GM08714 (cell line): ENCODE measurements around the gene TIE1.

Experiments
- H3K4me3 ChIP-seq: fragments of 200-500 bp; sonication (Bioruptor generic); 2 replicates; pipeline ENCODE4 v1.5.1; 2014; ENCODE audit warnings: mild to moderate bottlenecking, low read length, inconsistent platforms
- ZNF274 ChIP-seq: IDR thresholded peaks from 2 replicates; pipeline ENCODE4 v1.6.1; 2012; ENCODE audit warnings: mild to moderate bottlenecking, low read depth, low read length

Gene TIE1

DNA sequence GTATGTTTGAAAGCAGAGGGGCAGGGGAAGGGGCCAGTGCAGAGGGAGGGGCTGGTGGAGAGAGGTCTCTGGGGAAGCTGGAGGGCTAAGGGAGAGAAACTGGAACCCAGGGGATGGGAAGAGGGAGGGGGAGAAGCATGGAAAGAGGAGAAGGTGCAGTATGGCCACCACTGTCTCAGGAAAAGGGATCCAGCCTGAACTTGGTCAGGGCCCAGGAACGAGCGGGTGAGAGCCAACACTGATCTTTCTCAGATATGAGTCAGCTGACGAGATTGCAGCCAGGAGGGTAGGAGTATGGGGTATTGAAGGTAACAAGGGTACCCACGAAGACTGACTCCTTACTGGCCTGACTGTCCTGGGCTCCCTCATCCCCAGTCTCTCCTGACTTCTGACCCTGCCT lies 18.0 kb downstream of the TIE1 start:
- H3K4me3 ChIP-seq: no peak overlapping the region
- no peak for TF ChIP-seq ZNF274

DNA sequence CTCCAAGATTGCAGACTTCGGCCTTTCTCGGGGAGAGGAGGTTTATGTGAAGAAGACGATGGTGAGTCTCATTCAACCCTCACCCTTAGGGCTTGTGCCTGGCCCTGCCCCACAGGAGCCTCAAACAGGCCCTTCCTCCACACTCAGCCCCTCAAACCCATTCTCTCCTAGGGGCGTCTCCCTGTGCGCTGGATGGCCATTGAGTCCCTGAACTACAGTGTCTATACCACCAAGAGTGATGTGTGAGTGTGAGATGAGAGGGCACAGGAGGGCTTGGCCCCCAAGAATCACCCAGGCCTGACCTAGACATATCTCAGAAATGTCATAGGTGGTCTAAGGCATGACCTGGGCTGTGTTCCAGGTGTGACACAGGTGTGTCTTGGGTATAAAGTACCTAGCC lies 18.5 kb downstream of the TIE1 start:
- no peak overlapping the region for H3K4me3 ChIP-seq
- no peak for TF ChIP-seq ZNF274

DNA sequence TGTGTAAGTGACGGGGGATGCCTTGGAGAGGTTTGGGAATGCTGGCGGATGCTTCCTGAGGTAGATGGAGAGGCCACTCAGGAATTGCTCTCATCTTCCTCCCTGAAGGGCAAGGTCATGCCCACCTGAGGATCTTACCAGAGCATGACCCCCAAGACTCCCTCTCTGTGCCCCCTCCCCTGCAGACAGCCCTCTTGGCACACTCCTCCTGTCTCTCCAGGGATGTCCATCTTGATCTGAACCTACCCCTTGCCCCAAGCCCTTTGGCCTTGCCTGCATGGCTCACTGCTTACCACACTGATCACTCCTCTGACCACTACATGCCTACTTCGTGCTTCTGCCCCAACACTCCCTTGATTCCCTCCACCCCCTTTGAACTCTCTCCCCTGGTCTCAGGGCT lies 19.0 kb downstream of the TIE1 start:
- H3K4me3 ChIP-seq: no peak overlapping the region
- TF ChIP-seq ZNF274: no peak

DNA sequence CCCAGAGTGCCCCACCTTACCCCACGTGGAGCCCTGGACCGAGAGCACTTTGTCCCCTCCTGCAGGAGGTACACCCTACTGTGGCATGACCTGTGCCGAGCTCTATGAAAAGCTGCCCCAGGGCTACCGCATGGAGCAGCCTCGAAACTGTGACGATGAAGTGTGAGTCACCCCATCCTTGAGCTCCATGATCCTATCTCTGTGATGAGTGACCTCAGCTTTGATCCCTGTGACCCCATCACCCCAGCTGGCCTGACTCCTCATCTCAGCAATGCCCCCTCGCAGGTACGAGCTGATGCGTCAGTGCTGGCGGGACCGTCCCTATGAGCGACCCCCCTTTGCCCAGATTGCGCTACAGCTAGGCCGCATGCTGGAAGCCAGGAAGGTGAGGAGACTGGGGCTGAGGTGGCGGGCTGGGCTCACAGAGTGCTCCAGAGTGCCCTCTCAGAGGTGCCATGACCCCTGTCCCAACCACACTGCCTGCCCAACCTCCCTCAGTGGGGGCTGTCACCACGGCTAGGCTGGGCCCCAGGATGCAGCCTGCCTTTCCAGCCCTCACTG lies 20.6 kb downstream of the TIE1 start:
- no peak overlapping the region for H3K4me3 ChIP-seq
- TF ChIP-seq ZNF274: no peak

DNA sequence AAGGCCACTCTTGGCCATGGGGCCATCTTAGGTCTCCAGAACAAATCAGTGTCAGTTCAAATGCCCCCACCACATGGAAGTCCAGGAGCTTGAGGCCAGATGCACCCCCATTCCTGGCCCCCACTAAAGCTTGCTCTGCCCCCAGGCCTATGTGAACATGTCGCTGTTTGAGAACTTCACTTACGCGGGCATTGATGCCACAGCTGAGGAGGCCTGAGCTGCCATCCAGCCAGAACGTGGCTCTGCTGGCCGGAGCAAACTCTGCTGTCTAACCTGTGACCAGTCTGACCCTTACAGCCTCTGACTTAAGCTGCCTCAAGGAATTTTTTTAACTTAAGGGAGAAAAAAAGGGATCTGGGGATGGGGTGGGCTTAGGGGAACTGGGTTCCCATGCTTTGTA lies 21.7 kb downstream of the TIE1 start:
- no peak overlapping the region for H3K4me3 ChIP-seq
- TF ChIP-seq ZNF274: no peak

DNA sequence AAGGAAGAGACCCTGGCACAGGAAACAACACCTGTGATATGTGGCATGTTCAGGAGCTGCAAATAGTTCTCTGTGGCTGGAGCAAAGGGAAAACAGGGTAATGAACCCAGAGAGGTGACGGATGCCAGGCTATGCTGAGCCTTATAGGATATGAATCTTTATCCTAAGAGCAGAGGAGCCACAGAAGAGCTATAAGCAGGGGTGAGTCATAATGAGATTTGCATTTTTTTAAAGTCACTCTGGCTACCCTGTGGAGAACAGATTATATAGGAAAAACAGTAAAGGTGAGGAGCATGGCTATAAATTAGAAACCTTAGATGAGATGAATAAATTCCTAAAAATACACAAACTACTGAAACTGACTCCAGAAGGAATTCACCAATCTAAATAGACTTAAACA lies 24.0 kb downstream of the TIE1 start:
- TF ChIP-seq ZNF274: no peak
- no peak overlapping the region for H3K4me3 ChIP-seq

DNA sequence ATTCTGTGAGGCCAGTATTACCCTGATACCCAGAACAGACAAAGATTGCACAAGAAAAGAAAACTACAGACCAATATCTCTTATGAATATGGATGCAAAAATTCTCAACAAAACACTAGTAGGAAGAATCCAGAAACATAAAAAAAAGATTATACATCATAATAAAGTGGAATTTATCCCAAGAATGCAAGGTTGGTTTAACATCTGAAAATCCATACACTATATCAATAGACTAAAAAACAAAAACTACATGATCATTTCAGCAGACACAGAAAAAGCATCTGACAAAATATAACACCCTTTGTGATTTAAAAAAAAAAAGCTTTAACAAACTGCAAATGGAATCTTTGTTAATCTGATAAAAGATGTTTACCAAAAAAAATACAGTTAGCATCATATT lies 24.6 kb downstream of the TIE1 start:
- H3K4me3 ChIP-seq: no peak overlapping the region
- TF ChIP-seq ZNF274: no peak

DNA sequence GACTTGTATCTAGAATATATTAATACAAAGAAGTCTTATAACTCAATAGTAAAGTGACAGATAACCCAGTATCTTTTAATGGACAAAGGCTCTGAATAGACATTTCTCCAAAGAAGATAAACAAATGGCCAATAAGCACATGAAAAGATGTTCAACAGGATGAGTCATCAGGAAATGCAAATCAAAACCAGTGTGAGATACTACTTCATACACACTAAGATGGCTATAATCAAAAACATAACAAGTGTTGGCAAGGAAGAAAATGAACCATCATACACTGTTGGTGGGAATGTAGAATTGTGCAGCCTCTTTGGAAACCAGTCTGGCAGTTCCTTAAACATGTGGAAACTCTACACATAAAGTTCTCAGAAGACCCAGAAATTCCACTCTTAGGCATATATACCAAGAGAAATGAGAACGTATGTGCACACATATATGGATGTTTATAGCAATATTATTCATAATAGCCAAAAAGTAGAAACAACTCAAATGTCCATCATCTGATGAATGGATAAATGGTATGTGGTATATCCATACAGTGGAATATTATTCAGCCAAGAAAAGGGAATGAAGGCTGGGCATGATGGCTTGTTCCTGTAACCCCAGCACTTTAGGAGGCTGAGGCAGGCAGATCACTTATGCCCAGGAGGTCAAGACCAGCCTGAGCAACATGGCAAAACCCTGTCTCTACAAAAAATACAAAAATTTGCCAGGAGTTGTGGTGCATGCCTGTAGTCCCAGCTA lies 26.9 kb downstream of the TIE1 start:
- no peak for TF ChIP-seq ZNF274
- no peak overlapping the region for H3K4me3 ChIP-seq

DNA sequence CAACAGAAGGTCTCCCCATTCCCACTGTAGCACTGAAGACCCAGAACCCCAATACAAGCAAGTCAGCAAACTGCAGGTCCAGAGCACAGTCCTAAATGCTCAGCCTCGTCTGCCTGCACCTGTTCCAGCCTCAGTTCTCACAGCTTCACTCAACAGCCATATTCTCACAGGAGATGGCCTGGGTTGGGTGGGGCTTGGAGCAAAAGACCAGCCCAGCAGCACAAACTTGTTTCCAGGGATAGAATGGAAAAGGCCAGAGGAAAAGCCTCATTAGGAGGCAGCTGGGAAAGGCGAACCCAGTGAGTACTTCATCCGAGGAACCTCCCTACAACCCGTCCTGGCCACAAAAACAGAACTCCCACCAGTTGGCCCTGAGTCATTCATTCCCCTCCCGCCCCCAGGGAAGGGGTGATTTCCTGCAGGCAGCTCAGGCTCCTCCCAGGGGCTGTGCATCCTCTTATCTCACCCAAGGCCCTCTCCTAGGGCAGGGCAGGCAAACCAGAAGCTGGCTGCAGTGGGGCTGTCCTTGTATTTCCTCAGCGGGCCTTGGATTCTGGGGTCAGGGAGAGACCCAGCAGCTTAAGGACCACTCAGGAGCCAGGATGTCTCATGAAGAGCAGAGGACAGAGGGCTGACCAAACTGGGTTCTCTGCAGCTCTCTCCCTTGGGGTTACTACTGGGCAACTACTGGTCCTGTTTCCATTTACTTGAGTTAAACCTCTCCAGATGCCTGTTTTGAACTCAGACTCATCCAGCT lies 29.4 kb downstream of the TIE1 start:
- no peak for TF ChIP-seq ZNF274
- no peak overlapping the region for H3K4me3 ChIP-seq

DNA sequence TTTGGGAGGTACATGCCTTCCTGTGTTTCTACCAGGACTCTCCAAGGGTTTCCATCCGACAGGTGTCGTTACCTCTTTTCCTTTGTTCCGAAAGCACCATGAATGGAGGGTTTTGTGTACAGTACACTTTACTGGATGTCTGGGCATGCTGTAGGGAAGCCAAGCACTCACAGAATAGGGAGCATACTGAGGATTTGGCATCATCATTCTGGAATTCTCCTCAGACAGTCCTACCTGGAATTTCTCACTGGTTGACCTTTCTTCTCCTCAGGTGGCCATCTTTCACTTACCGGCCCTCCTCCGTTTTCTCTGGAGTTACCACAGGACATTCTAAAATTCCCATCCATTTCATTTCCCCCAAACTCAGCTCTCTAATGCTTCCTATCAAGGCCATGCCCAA lies 30.9 kb downstream of the TIE1 start:
- no peak for TF ChIP-seq ZNF274
- no peak overlapping the region for H3K4me3 ChIP-seq

DNA sequence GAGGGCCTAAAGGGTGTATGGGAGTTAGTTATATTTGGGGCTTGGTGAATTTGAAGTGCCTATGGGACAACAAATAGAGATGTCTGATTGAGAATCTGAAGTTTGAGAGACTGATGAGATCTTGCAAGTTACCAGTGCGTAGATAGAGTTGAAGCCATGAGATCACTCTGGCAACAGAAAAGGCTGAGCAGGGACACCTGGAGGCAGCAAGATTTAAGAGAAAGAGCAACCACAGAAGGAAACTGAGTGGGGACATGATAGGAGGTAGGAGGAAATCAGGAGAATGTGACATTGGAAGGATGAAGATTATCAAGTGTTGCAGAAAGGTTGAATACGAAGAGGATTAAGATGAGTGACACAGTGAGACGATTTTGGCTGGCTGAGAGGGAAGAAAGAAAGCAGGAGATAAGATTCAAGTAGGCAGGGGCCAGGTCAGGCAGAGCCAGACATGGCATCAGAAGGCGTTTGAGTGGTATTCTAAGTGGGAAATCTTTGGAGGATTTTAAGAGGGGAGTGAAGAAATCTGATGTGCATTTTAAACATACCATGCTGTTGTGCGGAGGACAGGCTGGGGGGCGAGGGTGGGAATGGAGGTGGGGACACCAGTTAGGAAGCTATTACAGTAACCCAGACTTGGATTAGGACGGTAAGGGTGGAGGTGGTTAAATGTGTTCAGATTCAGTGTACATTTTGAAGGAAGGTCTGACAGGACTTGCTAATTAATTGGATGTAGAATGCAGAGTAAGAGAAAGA lies 33.8 kb downstream of the TIE1 start:
- TF ChIP-seq ZNF274: no peak
- H3K4me3 ChIP-seq: no peak overlapping the region

DNA sequence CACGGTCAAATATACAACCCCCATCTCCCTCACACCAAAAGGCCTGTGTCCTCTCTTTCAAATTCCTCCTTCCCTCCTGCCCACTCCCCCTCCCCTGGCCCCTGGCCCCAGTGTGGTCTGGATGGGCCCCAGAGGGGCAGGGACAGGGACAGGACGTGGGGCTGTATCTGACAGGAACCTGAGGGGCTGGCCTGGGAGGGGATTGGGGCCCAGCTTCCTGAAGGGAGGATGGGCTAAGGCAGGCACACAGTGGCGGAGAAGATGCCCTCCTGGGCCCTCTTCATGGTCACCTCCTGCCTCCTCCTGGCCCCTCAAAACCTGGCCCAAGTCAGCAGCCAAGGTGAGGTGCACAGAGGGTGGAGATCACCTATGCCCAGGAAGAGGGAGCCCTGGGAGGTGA lies 36.8 kb downstream of the TIE1 start, which contains the start of gene MPL:
MPL (plus strand) TSS at position 231 of the 400 bp plus-strand sequence; CDS start at position 262, 31 bp downstream.
- TF ChIP-seq ZNF274: no peak
- no peak within 1 kb of the TSS for H3K4me3 ChIP-seq

DNA sequence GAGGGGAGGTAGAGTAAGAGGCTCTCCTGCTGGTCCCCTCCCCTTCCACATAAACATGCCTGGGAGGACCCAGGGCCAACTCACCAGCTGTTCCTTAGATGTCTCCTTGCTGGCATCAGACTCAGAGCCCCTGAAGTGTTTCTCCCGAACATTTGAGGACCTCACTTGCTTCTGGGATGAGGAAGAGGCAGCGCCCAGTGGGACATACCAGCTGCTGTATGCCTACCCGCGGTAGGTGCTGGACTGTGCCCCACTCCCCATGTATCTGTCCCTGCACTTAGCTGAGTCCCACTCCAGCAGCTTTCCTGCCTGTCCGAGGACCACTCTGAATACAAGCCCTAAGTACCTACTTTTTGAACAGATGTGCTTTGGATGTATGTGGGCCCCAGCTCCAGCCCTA lies 37.2 kb downstream of the TIE1 start:
- no peak overlapping the region for H3K4me3 ChIP-seq
- no peak for TF ChIP-seq ZNF274

DNA sequence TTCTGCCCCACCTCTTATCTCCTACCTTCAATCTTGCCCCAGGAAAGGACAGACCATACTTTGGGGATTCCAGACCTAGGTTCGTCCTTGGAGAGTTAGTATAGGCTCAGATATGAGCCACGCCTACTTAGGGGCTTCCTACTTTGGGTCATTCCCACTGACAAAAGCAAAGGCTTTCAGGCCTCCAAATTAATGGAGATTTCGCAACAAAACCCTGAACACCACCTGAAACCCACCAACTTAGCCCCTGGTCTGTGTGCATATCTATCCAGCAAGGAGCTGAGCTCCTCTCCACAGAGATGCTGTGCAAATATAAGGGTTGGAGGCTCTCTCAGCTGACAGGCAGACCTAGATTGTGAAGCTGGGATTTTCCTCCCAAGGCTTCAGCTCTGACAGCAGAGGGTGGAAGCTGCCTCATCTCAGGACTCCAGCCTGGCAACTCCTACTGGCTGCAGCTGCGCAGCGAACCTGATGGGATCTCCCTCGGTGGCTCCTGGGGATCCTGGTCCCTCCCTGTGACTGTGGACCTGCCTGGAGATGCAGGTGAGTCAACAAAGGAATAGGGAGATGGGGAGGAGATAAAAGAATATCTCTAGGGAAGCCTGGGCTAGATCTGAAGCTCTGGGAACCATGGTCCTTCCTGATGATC lies 38.9 kb downstream of the TIE1 start:
- no peak for TF ChIP-seq ZNF274
- H3K4me3 ChIP-seq: no peak overlapping the region

DNA sequence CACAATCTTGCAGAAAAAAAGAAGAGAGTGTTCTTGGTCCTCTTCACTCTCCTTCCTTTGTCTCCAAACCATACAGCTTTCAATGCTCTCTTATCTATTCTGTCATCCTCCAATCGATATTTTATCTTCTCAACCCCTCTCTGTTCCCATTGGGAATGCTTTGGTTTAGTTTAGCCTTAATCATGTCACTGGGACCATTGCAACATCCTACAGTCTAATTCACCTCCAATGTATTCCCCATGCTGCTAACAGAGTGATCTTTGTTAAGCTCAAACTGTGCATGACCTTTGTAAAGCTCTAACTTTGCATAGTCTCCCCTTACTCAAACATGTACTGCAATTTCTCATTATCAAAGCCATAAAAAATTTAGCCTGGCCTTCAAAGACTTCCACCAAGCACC lies 39.8 kb downstream of the TIE1 start:
- TF ChIP-seq ZNF274: no peak
- no peak overlapping the region for H3K4me3 ChIP-seq
